Hematopoietic multipotent progenitor cell treated with erythropoietin and hydrocortisone succinate and interleukin-3 and kit ligand, for 15 days (in vitro differentiated cells): Measurements from ENCODE around the gene VPS18.
A peak's percentile ranks its signal among the peaks of the same experiment; 100 is the strongest.

Source experiments
- DNase-seq: peaks from one replicate; pipeline ENCODE4 v3.0.0-alpha.2; 2015; ENCODE audit warnings: low spot score

Gene VPS18

DNA sequence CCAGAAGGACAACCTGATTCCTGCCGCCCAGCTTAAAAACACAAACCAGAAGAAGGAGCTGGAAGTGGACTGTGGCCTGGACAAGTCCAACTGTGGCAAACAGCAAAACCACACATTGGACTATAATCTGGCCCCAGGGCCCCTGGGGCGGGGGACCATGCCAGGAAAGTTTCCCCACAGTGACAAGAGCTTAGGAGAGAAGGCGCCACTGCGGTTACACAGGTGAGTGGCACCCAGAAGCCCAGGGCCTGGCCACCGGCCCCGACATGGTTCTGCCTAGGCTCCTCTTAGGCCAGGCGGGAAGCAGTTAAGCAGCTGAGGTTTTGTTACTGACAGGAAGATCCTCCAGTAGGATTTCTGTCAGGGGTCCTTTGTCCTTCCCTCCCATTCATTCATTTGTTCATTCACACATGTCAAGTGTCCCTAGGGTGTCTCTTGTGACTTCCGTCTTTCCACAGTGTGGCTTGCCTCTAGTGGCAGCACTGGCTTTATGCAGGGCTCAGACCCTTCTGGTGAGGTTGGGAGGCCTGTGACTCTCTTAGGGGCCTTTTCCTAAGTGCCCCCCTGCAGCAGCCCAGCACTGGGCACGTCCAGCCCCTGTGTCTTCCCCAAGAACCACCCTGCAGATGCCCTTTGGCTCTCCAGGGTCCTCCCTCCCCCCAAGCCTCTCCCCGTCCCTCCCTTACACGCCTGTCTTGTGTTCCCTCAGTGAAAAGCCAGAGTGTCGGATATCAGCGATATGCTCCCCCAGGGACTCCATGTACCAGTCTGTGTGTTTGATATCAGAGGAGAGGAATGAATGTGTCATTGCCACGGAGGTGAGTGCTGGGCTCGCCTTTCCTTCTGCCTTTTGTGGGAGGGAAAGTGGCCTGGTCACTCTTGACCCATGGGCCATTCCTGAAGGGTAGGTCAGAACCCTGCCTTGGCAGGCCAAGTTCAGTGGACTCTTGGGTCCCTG lies 42.7 kb downstream of the VPS18 start:
- DNase-seq = no peak

DNA sequence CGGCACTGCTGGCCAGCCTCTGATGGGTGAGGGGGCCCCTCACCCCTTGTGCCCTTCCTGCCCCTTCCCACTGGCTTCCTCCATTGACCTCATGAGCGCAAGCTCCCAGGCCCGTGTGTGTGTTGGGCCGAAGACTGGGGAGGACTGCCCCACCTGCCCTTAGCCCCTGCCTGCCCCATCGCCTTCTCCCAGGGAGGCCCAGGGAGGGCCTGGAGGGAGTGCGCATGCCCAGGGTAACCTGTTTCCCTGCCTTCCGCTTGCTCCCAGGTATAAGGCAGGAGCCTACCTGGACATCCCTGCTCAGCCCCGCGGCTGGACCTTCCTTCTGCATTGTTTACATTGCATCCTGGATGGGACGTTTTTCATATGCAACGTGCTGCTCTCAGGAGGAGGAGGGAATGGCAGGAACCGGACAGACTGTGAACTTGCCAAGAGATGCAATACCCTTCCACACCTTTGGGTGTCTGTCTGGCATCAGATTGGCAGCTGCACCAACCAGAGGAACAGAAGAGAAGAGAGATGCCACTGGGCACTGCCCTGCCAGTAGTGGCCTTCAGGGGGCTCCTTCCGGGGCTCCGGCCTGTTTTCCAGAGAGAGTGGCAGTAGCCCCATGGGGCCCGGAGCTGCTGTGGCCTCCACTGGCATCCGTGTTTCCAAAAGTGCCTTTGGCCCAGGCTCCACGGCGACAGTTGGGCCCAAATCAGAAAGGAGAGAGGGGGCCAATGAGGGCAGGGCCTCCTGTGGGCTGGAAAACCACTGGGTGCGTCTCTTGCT lies 43.7 kb downstream of the VPS18 start:
- DNase-seq = no peak

DNA sequence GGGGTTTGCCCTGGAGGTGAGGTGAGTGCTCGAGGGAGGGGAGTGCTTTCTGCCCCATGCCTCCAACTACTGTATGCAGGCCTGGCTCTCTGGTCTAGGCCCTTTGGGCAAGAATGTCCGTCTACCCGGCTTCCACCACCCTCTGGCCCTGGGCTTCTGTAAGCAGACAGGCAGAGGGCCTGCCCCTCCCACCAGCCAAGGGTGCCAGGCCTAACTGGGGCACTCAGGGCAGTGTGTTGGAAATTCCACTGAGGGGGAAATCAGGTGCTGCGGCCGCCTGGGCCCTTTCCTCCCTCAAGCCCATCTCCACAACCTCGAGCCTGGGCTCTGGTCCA lies 44.3 kb downstream of the VPS18 start:
- DNase-seq = no peak

DNA sequence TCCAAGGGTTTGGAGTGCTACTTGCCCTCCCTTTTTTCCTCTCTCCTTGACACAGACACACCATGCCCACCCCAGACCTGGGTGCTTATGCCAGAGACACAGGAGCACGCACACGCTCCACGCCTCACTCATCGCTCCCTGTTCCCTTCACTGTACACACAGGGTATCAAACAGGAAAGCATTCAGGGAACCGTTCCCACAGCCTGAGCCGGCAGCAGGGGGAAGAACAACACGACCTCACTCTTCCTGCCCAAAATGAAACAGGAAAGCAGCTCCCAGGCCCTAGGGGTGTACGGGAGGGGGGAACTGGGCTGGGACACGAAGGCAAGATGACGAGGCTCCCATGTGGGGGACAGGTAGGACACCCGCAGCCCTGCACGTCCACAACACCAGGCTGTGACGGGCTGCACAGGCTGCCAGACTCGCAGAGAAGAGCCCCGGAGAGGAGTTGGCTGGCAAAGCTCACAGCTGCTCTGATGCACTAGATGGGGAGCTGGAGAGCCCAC lies 46.1 kb downstream of the VPS18 start:
- no peak for DNase-seq

DNA sequence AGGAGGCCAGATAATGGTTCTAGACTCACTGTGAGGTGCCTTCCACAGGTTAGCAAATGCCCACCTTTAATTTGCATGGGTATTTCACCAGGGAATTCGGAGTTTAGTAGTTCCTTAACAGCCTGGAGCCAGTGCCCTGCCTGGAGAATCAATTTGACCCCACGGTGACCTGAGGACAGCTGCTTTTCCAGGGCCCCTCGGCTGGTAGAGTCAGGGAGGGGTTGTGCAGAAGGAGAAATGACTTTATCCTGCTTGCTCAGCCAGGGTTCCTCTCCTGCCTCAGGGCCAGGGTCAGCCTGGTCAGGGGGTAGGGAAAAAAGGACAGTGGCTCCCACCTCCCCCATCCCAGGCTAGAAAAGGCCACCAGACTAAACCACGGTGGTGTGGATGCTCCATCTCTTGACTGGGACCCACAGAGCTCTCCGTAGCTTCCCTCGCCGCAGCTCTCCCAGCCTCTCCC lies 46.8 kb downstream of the VPS18 start:
- DNase-seq = no peak

DNA sequence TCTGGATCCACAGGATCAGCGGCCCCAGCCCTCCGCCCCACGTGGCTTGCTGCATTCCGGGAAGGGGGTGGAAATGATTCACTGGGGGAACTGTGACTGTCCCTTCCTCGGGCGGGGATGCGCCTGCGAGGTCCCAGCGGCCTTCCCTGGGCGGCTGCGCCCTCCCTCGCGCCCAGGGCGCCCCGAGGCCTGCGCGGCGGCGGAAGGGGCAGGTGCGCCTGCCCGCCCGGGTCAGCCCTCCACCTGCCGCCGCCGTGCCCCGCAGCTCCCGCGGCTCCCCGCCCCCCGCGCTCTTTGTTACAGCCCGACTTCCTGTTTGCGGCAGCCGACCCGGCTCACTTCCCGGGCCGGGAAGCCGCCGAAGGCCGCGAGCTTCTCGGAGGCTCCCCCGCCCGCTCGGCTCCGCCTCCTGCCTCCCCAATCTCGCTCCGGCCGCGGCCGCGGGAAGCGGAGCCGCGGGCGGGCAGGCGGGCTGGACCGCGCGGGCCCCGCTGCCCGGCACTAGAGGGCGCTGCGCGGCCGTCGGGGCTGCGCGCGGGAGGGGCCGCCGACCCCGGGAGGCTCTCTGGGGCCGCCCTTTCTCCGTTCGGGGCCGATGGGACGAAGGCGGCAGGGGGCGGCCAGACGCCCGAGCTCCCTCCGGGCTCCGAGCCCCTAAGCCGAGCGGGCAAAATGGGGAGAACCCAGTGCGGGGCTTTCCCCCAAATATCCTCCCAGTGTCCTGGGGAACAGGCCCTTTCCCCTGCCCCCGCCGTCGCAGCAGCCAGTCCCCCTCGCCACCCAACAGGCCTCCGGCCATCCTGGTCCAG lies 47.5 kb downstream of the VPS18 start:
- peak; percentile 60 for DNase-seq

DNA sequence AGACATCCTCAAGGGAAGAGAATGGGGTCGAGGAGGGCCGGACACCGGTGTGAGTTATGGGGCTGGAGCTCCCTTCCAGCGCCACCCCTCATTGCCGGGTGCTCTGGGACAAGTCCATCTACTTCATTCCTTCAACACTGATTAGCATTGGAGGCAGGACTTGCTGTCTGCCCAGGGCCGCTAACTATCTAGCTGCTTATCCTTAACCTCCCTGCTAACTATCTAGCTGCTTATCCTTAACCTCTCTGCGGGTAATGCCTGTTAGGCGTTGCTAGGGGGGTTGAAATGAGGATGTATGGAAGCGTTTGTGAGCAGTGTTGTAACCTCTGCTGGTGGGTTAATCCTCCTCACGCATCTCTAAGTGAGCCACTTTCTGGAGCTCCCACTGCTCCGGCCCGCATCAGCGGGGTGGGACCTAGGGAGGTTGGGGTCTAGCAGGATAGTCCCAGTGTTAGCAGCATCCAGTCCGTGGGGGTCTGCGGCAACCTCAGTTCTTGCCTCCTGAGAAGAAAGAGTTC lies 48.1 kb downstream of the VPS18 start:
- no peak for DNase-seq

DNA sequence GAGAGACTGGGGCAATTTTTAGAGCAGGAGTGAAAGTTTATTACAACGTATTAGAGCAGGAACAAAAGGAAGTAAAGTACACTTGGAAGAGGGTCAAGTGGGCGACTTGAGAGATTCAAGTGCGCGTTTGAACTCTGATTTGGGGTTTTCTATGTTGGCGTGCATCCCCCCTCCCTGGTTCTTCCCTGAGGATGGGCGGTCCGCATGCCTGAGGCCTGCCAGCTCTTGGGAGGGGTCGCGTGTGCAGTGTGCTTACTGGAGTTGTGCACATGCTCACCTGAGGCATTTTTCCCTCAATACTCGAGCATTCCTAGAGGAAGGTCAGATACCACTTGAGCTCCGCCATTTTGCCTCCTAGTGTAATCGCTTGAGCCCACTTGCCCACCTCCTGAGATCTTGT lies 48.6 kb downstream of the VPS18 start:
- DNase-seq = no peak

DNA sequence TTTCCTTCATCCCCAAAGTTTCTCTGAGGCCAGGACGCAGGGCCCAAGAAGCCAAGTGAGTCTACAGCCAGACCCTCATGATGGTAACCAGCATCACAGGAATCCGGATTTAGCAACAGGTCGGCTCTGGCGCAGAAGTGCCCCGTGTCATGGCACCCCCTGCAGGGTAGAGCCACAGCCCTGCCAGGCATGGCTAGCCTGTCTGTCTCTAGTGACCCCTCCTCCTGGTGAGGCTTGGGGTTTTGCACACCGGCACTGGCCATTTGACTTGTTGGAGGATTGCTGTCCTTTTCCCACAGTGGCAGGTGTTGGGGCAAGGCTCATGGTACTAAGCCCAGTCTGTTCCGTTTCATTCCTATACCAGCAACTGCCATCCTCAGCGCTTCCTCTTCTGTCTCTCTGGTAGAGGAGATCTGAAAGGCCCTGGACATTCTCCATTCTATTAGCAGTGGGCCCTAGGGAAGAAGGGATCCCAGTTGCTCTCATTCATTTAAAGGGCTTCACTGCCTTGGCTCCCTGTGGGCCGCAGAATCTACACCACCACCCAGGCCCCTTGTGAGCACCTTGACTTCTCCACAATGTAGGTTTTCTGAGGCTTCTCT lies 49.6 kb downstream of the VPS18 start:
- DNase-seq = no peak

DNA sequence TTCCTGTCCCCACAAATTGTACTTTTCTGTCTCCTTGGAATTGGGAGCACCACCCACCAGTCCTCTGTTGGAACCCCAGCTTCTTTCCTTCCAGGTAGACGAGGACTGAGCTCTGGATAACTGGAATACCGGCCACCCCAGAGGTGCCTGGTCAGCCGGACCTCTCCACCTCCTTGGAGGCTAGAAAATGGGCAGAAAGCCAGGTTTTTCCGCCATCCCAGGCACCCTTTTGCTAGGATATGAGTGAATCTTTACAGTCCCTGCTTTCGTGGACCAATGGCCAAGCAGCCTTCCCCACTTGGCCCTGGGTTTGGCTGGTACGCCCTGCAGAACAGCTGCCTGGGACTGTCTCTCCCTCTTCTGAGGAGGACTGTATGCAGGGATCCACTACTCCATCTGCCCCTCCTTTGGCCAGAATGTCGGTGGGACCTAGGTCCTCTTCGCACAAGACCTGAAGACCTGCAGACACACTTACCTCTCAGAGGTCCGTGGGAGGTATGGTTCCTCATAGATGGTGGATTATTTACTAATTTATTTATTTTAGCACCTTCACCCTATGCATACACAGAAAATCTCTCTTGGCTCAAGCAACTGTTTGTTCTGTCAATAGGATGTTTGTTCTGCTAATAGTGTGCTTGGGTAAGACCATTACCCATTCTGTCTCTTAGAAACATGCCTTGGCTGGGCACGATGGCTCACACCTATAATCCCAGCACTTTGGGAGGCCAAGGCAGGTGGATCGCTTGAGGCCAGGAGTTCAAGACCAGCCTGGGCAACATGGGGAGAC lies 50.5 kb downstream of the VPS18 start:
- DNase-seq = no peak

DNA sequence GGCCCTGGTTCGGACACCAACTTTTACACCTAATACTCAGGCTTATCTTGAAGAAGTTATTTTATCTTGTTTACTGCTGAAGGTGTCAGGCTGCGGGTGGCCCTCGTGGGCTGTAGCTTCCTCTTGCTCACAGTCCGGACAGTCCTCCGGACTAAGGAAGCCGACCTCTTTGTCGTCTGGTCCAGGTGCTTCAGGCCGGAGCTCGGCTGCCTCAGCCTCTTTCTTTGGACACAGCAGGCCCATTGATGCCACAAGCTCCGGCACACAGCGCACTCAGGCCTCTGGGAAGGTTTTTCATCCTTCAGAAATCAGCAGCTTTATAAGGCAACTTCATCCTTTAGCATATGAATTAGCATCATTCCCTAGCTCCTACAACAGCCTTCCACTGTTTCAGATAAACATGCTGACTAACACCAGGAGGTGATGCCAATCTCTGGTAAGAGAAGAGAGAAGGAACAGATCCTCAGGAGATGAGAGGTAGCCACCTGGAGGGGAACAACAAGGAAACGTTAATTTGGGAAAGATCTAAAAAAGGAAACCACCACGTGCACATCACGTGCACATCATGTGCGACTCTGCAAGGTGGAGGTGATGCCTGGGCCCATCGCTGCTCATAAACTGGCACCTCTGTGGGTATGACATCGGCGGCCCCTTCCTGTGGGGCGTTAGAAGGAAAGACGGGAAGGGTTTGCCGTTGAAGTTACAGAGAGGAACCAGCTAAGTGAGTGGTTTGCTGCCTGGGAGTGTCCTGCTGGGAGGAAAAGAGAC lies 54.6 kb downstream of the VPS18 start:
- no peak for DNase-seq

DNA sequence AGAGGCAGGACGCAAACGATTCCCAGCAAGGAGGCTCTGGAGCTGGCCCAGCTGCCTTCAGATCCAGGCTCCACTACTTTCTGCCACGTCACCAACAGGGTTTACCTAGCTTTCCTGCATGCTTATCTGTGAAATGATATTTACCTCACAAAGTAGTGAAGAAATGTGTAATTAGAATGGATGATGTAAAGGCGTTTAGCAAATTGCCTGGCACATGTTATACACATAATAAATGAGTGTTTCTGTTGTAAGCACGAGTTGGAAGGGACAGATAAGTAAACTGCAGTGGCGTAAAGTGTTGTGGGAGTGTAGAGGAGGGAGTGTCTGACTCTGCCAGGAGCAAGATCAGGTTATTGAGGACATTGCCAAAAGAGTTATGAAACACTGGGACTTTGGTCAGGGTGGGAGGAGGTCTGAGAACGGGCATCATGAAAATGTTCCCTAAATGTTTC lies 55.5 kb downstream of the VPS18 start:
- no peak for DNase-seq

DNA sequence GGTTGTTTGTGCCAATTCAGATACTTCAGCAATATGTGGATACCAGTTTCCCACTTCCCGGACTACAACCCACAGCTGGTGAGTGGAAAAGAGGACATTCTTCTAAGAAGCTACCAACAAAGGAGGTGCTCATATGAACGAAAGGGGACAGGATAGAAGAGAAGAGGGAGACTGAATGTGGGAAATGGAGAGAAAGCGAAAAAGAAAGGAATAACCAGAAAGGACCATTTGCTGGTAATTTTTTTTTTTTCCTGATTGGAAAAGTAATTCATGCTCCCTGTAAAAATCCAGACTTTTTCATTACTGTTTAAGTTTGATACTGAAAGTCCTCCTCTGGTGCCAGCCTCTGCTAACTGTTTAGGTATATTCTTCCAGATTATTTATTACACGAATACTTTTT lies 57.5 kb downstream of the VPS18 start:
- no peak for DNase-seq

DNA sequence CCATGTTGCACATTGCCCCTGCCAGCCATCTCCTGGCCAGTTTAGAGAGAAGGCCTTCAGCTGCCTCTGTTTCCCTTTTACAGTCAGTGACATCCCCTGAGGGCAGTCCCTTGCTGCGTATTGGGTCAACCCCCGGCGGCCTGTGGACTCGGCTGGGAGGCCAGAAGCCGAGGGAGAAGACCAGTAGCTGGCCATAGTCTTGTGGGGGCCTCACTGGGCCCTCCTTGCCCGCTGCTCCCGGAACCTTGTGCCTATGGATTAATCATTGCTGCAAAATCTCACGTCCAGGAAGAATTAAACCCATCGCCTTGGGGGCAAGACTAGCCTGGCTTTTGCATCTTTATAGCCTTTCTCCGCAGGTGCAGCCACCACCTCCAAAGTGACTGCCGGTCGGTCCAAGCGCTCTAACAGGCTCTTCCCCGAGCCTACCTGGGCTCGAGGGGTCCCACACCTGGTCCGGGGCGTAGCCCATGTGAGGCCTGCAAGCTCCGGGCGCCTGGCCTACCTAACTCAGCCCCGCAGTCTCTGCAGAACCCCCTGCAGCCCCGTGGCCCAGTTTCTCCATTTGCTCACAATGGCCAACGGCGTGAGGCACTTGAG lies 58.2 kb downstream of the VPS18 start:
- DNase-seq = peak; percentile 27

DNA sequence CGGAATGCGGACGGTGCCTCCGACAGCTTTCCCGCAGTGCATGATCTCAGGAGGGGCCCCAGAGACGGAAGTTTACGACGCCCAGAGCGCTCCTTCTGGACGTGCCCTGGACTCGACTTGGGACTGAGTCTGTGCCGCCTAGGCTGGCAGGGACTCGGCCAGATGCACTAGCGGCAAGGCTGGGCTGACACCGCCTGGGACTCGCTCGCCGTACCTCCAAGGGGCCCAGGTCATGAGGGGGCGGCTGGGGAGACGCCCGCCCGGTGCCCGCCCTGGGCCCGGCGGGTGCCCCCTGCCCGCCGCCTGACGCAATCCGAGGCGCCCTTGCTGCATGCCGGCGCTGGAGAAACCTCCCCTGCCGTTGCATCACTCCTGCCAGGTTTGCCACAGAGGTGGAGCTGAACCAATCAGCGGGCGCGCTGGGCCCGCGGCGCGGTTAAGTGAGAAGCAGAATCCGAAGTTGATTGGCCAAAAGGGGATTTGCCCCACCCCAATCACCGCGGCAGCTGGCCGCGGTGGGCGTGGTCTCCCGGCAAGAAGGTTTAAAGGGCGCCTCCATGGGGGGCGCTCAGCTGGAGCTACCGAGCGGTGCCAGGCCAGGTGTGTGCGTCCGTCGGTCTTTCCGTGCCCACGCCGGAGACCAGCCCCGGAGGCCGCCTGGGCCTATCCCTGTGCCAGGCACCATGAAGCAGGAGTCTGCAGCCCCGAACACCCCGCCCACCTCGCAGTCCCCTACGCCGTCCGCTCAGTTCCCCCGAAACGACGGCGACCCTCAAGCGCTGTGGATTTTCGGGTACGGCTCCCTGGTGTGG lies 58.9 kb downstream of the VPS18 start, which contains the start of gene CHAC1:
TSS of gene CHAC1 (plus strand) at position 571 of the 812 bp plus-strand sequence. CDS start at position 684, 113 bp downstream.
- peak; percentile 97 for DNase-seq
